Bronchial epithelial cell (primary cell): ENCODE measurements around the gene MRPL30. TPM values are rescaled to one million over a fixed set of nuclear protein-coding genes. Genes with fewer than 3 reads are reported as not detected.
"Not testable (repeated sequence)": the region's sequence is repeated elsewhere in the genome, so short reads cannot be mapped to it uniquely, and the experiment has no call there.

Source experiments
- DNase-seq: peaks from one replicate; pipeline ENCODE4 v3.0.0-alpha.2; 2010; ENCODE audit warnings: low read depth
- FAIRE-seq: peaks from 2 replicates; lab custom pipeline; 2011; peaks lifted over from hg19 to GRCh38; lab: Jason Lieb, UNC
- H3K27me3 ChIP-seq: 2 replicates; pipeline ENCODE4 v1.5.1; 2011; ENCODE audit warnings: low read length; ENCODE audit not compliant: control insufficient read depth, insufficient read depth
- H3K36me3 ChIP-seq: 2 replicates; pipeline ENCODE4 v1.5.1; 2011; ENCODE audit warnings: low read length; ENCODE audit not compliant: control insufficient read depth, insufficient read depth
- H3K4me3 ChIP-seq: 2 replicates; pipeline ENCODE4 v1.5.1; 2011; ENCODE audit warnings: mild to moderate bottlenecking, low read depth, low read length, control low read depth
- total RNA-seq: library from RNA; depleted of rRNA; stranded (reverse); fragments of >200 nt; gene quantifications from 2 replicates; pipeline ENCODE4 v1.2.1, GENCODE V29; 2014
- TF ChIP-seq, protein P1 (sequence below): IDR thresholded peaks from 2 replicates; pipeline ENCODE4 v1.5.1; 2011; ENCODE audit warnings: mild to moderate bottlenecking, moderate library complexity, low read length, control low read depth, inconsistent platforms; ENCODE audit not compliant: insufficient read depth, severe bottlenecking

The MRPL30 gene
- total RNA-seq, 1 donor from 2014 or later: 22.6 TPM

DNA sequence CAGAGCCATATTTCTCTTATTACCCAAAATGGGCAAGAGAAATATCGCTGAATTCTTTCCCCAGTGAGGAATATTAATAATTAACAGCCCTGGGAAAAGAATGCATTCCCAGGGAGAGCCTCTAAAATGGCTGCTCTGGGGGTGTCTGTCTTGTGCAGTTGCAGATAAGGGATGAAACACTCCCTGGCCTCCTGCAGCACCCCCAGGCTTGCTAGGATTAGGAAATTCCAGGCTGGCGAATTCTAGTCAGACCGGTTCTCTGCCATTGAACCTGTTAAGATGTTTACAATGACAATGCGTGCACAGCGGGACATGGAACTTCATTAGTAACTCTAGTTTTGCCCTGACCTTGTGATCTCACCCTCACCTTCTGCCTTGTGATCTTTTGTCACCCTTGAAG is 24.5 kb downstream of the MRPL30 start:
- TF ChIP-seq, protein P1, sequence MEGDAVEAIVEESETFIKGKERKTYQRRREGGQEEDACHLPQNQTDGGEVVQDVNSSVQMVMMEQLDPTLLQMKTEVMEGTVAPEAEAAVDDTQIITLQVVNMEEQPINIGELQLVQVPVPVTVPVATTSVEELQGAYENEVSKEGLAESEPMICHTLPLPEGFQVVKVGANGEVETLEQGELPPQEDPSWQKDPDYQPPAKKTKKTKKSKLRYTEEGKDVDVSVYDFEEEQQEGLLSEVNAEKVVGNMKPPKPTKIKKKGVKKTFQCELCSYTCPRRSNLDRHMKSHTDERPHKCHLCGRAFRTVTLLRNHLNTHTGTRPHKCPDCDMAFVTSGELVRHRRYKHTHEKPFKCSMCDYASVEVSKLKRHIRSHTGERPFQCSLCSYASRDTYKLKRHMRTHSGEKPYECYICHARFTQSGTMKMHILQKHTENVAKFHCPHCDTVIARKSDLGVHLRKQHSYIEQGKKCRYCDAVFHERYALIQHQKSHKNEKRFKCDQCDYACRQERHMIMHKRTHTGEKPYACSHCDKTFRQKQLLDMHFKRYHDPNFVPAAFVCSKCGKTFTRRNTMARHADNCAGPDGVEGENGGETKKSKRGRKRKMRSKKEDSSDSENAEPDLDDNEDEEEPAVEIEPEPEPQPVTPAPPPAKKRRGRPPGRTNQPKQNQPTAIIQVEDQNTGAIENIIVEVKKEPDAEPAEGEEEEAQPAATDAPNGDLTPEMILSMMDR: no peak
- H3K4me3 ChIP-seq: no peak overlapping the region
- peaks cover 1% of the 10 kb centered on the region for H3K36me3 ChIP-seq
- FAIRE-seq (no peak), DNase-seq (no peak)
- H3K27me3 ChIP-seq: no peaks in the 10 kb centered on the region

DNA sequence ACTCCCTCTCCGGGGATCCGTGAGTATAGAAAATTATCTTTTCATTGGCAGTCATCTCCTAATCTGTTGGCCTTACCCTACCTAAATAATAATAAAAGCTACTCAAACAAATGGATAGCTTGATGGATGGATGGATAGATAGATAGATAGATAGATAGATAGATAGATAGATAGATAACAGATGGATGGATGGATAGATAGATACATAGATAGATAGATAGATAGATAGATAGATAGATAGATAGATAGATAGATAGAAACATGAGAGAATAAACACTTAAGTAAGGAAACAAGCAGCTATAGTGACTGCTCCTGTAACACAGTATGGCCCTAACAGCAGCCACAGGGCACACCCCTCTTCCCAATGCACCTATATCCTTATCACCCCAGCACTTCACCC is 35.1 kb downstream of the MRPL30 start:
- TF ChIP-seq, protein P1: no peak
- H3K36me3 ChIP-seq: no peaks in the 10 kb centered on the region
- H3K27me3 ChIP-seq: no peaks in the 10 kb centered on the region
- DNase-seq (no peak), FAIRE-seq (no peak)
- no peak overlapping the region for H3K4me3 ChIP-seq

DNA sequence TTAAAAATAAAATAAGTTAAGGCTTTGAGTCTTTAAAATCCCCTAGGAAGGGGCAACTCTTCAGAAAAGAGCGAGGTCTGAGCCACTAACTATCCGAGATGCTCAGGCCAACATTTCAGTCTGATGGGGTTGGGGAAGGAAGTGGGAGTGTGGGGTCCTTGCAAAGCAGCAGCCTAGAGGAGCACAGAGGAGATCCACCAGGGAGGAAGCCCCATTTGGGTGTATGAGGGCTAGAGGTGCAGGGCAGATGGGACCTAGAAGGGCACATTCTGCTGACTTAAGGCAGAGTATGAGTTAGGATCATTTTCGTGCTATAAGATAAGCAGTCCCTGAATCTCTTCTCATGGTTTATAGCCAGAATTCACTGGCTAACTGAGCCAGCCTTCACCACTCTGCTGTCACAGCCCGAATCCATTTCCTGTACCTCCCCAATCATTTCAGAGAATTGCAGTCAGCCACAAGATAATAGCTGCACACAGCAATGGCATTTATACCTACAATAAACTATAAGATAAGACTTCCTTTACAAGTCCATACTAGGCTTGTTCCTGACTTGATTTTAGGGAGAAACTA is 37.0 kb downstream of the MRPL30 start:
- H3K4me3 ChIP-seq: no peak overlapping the region
- TF ChIP-seq, protein P1: no peak
- H3K27me3 ChIP-seq: no peaks in the 10 kb centered on the region
- DNase-seq (no peak), FAIRE-seq (no peak)
- H3K36me3 ChIP-seq: no peaks in the 10 kb centered on the region

DNA sequence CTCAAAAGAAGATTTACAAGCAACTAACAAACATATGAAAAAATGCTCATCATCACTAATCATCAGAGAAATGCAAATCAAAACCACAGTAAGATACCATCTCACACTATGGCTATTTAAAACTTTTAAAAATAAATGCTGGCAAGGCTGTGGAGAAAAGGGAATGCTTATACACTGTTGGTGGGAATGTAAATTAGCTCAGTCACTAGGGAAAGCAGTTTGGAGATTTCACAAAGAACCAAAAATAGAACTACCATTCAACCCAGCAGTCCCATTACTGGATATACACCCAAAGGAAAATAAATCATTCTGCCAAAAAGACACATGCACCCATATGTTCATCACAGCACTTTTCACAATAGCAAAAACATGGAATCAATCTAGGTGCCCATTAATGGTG is 52.2 kb downstream of the MRPL30 start:
- H3K4me3 ChIP-seq, H3K36me3 ChIP-seq, FAIRE-seq, H3K27me3 ChIP-seq, DNase-seq: not testable (repeated sequence)

DNA sequence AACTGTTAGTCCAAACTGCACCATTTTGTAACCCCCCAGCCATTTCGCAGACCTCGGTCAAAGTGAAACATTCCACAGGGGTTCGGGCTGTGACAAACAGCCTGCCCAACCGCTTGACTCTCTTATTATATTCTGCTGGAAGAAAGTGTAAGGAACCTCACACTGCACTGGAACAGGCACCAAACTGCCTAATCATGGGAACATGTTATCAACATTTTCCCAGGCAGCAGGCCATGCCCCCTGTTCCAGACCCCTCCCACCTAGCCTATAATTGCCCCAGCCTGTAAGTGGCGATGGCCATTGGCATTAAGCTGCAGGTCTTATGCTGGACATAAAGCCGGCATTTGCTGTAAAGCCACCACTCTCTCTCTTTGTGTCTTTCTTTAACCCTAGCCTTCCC is 57.6 kb downstream of the MRPL30 start:
- no peak for FAIRE-seq
- Histone ChIP-seq H3K4me3 (no peak overlapping the region), H3K27me3 (no peaks in the 10 kb centered on the region), H3K36me3 (no peaks in the 10 kb centered on the region)
- DNase-seq: no peak
- TF ChIP-seq, protein P1: no peak

DNA sequence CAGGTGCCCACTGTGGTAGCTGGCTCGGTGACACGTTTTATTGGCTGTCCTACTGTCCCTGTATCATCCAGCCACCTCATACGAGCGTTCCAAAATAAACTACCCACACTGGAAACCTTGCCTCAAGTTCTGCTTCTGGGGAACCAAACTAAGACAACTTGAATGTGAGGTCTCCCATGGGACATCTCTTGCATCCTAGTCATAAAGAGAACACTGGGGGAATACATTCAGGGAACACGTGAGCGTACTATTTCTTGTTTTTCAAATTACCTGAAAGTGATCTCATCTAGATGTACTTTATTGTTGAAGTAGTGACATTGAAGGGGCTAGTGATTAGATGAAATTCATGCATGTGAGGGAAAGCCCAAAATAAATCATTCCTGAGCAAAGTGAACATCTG is 59.4 kb downstream of the MRPL30 start:
- Histone ChIP-seq H3K36me3 (no peaks in the 10 kb centered on the region), H3K27me3 (no peaks in the 10 kb centered on the region), H3K4me3 (no peak overlapping the region)
- DNase-seq (no peak), FAIRE-seq (no peak)
- TF ChIP-seq, protein P1: no peak
